KOPT-K1 (cell line): Measurements from ENCODE around the gene TXN.
"Not testable (repeated sequence)": the region's sequence is repeated elsewhere in the genome, so short reads cannot be mapped to it uniquely, and the experiment has no call there.

Source experiments
- H3K27ac ChIP-seq: fragments of 200-600 bp; sonication (generic); 2 replicates; pipeline ENCODE4 v1.5.1; 2016; ENCODE audit warnings: antibody characterized with exemption, mild to moderate bottlenecking, low read depth, low read length; ENCODE audit not compliant: poor library complexity, severe bottlenecking
- H3K36me3 ChIP-seq: fragments of 200-600 bp; sonication (generic); 2 replicates; pipeline ENCODE4 v1.5.1; 2017; ENCODE audit warnings: antibody characterized with exemption, mild to moderate bottlenecking, low read length, moderate library complexity; ENCODE audit not compliant: insufficient read depth
- H3K9me3 ChIP-seq: fragments of 200-600 bp; sonication (generic); 2 replicates; pipeline ENCODE4 v1.5.1; 2017; ENCODE audit warnings: antibody characterized with exemption, low read length, mild to moderate bottlenecking; ENCODE audit not compliant: insufficient read depth, poor library complexity, severe bottlenecking

TXN gene

DNA sequence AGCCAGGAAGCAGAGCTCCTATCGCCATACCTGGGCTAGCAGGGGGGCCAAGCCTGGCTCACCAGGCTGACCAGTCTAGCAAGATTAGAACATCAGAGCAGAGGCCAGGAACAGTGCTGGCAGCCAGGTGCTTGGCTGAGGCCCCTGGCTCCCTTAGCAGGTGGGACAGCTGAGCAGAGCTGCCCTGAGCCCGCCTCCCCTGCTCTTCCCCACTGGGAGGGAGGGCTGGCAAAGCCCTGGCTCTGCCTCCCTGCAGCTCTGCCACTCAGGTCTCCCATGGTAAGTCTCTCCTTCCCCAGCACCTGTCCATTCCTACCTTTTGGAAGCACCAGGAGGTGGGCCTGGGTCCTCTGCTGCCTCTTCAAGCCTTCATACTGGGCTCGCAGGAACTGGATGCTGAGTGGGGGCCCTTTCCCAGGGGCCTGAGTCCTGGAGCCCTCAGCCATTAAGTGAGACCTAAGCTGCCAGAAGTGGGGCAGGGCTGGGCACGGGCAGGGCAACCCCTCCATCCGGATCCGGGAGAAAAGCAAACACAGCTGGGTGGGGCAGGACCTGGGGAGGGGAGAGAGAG lies 49.2 kb downstream of the TXN start:
- Histone ChIP-seq H3K9me3 (peaks cover 4% of the 10 kb centered on the region), H3K36me3 (no peaks in the 10 kb centered on the region), H3K27ac (no peak overlapping the region)

DNA sequence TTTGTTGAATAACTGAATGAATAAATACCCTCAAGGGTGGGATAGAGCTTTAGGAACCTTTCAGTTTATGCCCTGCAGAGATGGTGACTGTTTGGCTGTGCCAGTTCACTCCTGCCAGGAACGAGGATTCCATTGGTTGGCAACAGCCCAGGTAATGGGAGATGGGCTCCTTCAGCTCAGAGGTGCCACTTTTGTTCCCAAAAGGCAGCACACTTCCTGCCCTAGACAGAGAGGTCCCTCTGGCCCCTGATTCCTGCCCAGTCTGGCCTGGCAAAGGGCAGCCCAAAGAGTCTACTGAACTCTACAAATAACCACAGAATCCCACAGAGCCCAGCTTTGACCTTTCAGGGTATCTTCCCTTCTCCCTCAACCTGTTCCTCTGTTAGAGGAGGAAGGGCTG lies 49.9 kb downstream of the TXN start:
- Histone ChIP-seq H3K27ac (no peak overlapping the region), H3K36me3 (no peaks in the 10 kb centered on the region), H3K9me3 (peaks cover under 1% of the 10 kb centered on the region)

- not testable (repeated sequence) for H3K9me3 ChIP-seq, H3K27ac ChIP-seq, H3K36me3 ChIP-seq
Measured at GRCh38 chr9:110205612-110206011, 50.7 kb downstream of the TXN start.

- Histone ChIP-seq H3K27ac (no peak overlapping the region), H3K36me3 (no peaks in the 10 kb centered on the region), H3K9me3 (no peaks in the 10 kb centered on the region)
Measured at GRCh38 chr9:110202232-110202631, 54.1 kb downstream of the TXN start.

- no peak overlapping the region for H3K27ac ChIP-seq
- no peaks in the 10 kb centered on the region for H3K36me3 ChIP-seq
- no peaks in the 10 kb centered on the region for H3K9me3 ChIP-seq
Measured at GRCh38 chr9:110199643-110200042, 56.7 kb downstream of the TXN start.

GRCh38 chr9:110198357-110198756 lies 58.0 kb downstream of the TXN start:
- H3K36me3 ChIP-seq: no peaks in the 10 kb centered on the region
- H3K27ac ChIP-seq: no peak overlapping the region
- no peaks in the 10 kb centered on the region for H3K9me3 ChIP-seq

DNA sequence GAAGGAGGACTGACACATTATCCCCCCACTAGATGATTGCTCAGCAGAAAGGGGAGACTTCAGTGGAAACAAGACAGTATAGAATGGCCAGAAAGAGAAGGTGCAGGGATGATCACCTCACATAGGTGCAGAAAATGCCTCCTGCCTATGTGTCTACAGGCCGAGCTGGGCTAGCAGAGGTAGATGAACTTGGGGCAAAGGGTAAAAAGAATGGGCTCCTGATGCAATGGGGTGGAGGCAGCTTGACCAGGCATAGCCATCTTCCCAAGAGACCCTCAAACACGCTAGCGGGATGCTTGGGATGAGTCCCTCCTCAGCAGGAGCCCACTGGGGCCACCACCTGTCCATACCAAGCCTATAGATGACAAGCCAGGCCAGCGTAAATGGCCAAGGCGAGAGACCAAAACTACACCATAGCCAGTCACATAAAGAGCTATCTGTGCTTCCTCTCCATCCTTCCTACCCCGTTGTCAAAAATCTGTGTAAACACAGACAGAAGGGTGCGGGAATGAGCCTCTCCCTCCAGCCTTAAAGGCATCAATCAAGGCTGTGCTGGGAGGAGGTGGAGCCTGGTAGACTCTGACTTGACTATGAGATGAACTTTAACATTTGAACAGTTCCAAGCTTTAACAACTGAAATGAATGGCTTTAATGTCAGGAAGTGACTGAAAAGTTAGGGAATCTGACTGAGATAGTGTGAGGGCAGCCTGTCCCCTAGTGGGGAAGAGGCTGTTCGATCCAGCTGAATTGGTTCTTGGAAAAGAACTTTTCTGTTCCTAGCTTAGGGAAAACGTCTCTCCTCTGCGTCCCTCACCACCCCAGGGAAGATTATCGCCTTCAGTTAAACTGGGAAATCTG lies 58.7 kb downstream of the TXN start:
- no peaks in the 10 kb centered on the region for H3K9me3 ChIP-seq
- H3K36me3 ChIP-seq: no peaks in the 10 kb centered on the region
- no peak overlapping the region for H3K27ac ChIP-seq

- H3K36me3 ChIP-seq, H3K9me3 ChIP-seq, H3K27ac ChIP-seq: not testable (repeated sequence)
Measured at GRCh38 chr9:110196084-110196499, 60.2 kb downstream of the TXN start.
